Glutamatergic neuron (in vitro differentiated cells): ENCODE results near the gene DCST1. TPM values are rescaled to one million over a fixed set of nuclear protein-coding genes. Genes with fewer than 3 reads are reported as not detected.
A peak's percentile ranks its signal among the peaks of the same experiment; 100 is the strongest.

ENCODE experiments used
- DNase-seq: peaks from one replicate; pipeline ENCODE4 v3.0.0; 2022
- H3K27ac Mint-ChIP-seq: one replicate; pipeline ENCODE4 v1.8.0; 2020; ENCODE audit warnings: mild to moderate bottlenecking, mixed read lengths, inconsistent platforms; ENCODE audit not compliant: unreplicated experiment
- H3K27me3 Mint-ChIP-seq: one replicate; pipeline ENCODE4 v1.8.0; 2020; ENCODE audit warnings: mild to moderate bottlenecking, moderate library complexity, mixed read lengths, inconsistent platforms; ENCODE audit not compliant: unreplicated experiment
- H3K36me3 Mint-ChIP-seq: one replicate; pipeline ENCODE4 v1.8.0; 2020; ENCODE audit warnings: mild to moderate bottlenecking, mixed read lengths, inconsistent platforms; ENCODE audit not compliant: unreplicated experiment
- H3K4me1 Mint-ChIP-seq: one replicate; pipeline ENCODE4 v1.8.0; 2020; ENCODE audit warnings: mild to moderate bottlenecking, low read depth, mixed read lengths, inconsistent platforms; ENCODE audit not compliant: unreplicated experiment
- H3K4me3 Mint-ChIP-seq: one replicate; pipeline ENCODE4 v1.8.0; 2020; ENCODE audit warnings: mild to moderate bottlenecking, mixed read lengths, inconsistent platforms; ENCODE audit not compliant: unreplicated experiment
- H3K9me3 Mint-ChIP-seq: one replicate; pipeline ENCODE4 v1.8.0; 2020; ENCODE audit warnings: mild to moderate bottlenecking, moderate library complexity, mixed read lengths, inconsistent platforms; ENCODE audit not compliant: unreplicated experiment
- CTCF ChIP-seq: fragments of 200-600 bp; sonication (generic); IDR thresholded peaks from one replicate; pipeline ENCODE4 v1.5.0; 2021; ENCODE audit not compliant: partially characterized antibody, unreplicated experiment
- total RNA-seq: library from RNA; stranded (reverse); fragmentation: NEBNext Ultra II Directional; extraction: Animal tissue kit (Norgen Biotek cat#: 25700); gene quantifications from one replicate; pipeline ENCODE4 v1.2.1, GENCODE V29; 2021; ENCODE audit not compliant: unreplicated experiment

Gene DCST1
- total RNA-seq, 1 donor from 2014 or later: not detected

GRCh38 chr1:155094622-155094948 lies 61.0 kb downstream of the DCST1 start:
- DNase-seq: no peak
- peak overlapping the region; percentile 23 for H3K27ac Mint-ChIP-seq
- TF ChIP-seq CTCF: peak; percentile 5
- H3K4me1 Mint-ChIP-seq: peaks cover 12% of the 10 kb centered on the region
- peaks cover 8% of the 10 kb centered on the region for H3K27me3 Mint-ChIP-seq
- H3K9me3 Mint-ChIP-seq: peaks cover 6% of the 10 kb centered on the region
- H3K36me3 Mint-ChIP-seq: no peaks in the 10 kb centered on the region
- H3K4me3 Mint-ChIP-seq: peak overlapping the region; percentile 49

- H3K9me3 Mint-ChIP-seq: peaks cover 3% of the 10 kb centered on the region
- no peak overlapping the region for H3K27ac Mint-ChIP-seq
- H3K27me3 Mint-ChIP-seq: no peaks in the 10 kb centered on the region
- peaks cover 5% of the 10 kb centered on the region for H3K4me1 Mint-ChIP-seq
- DNase-seq: no peak
- H3K36me3 Mint-ChIP-seq: no peaks in the 10 kb centered on the region
- H3K4me3 Mint-ChIP-seq: no peak overlapping the region
- TF ChIP-seq CTCF: no peak
Measured at GRCh38 chr1:155099331-155099730, 65.7 kb downstream of the DCST1 start.

Other genes with a start within 250 kb of the DCST1 start
- gene KCNN3, start 163.5 kb upstream of the DCST1 start, total RNA-seq: 3.8 TPM
- gene PMVK, start 97.1 kb upstream of the DCST1 start, total RNA-seq: 30.7 TPM
- gene PBXIP1, start 77.7 kb upstream of the DCST1 start, total RNA-seq: 29.9 TPM
- 32.7 TPM for gene PYGO2, start 72.0 kb upstream of the DCST1 start, total RNA-seq
- 155 TPM for gene SHC1, start 63.1 kb upstream of the DCST1 start, total RNA-seq
- 22.8 TPM for gene CKS1B, start 59.1 kb upstream of the DCST1 start, total RNA-seq
- 68.8 TPM for gene FLAD1, start 50.5 kb upstream of the DCST1 start, total RNA-seq
- gene LENEP, start 40.2 kb upstream of the DCST1 start, total RNA-seq: 1.3 TPM
- 8.1 TPM for gene ZBTB7B, start 31.0 kb upstream of the DCST1 start, total RNA-seq
- 0.64 TPM for gene DCST2, start within 50 bp of the DCST1 start, total RNA-seq
- 7.6 TPM for gene ADAM15, start 17.5 kb downstream of the DCST1 start, total RNA-seq
- gene EFNA4, start 29.9 kb downstream of the DCST1 start, total RNA-seq: 2.9 TPM
- gene EFNA3, start 45.0 kb downstream of the DCST1 start, total RNA-seq: 14.6 TPM
- gene EFNA1, start 94.1 kb downstream of the DCST1 start, total RNA-seq: 1.7 TPM
- 8.6 TPM for gene SLC50A1, start 102.0 kb downstream of the DCST1 start, total RNA-seq
- 27.7 TPM for gene DPM3, start 106.7 kb downstream of the DCST1 start, total RNA-seq
- 108 TPM for gene KRTCAP2, start 139.5 kb downstream of the DCST1 start, total RNA-seq
- gene TRIM46, start 140.0 kb downstream of the DCST1 start, total RNA-seq: 30.4 TPM
- 377 TPM for gene THBS3, start 174.1 kb downstream of the DCST1 start, total RNA-seq
- gene MTX1, start 174.9 kb downstream of the DCST1 start, total RNA-seq: 26.1 TPM
- gene ENTREP3, start 221.7 kb downstream of the DCST1 start, total RNA-seq: 51.2 TPM
- 65.8 TPM for gene SCAMP3, start 228.5 kb downstream of the DCST1 start, total RNA-seq
- 74.8 TPM for gene CLK2, start 239.7 kb downstream of the DCST1 start, total RNA-seq
- gene HCN3, start 243.6 kb downstream of the DCST1 start, total RNA-seq: 30.5 TPM